ENCODE data around the gene MT4.

DNA sequence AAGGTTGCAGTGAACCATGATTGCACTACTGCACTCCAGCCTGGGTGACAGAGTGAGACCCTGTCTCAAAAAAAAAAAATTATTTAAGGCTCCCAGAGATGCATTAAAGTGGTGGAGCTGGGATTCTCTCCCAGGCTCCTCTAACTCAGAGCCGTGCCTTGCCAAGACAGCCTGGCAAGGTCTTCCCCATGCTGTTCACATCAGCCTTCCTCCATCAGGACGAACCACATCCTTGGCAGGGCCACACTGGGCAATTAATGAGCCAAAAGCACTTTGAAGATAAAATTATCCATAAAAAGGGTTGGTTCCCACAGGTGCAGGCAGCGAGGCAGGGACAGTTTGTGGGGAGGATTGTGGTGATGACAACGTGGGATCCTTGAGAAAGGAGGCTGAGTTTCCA, 25.2 kb upstream of the MT4 start:
- TF ChIP-seq, protein P1, sequence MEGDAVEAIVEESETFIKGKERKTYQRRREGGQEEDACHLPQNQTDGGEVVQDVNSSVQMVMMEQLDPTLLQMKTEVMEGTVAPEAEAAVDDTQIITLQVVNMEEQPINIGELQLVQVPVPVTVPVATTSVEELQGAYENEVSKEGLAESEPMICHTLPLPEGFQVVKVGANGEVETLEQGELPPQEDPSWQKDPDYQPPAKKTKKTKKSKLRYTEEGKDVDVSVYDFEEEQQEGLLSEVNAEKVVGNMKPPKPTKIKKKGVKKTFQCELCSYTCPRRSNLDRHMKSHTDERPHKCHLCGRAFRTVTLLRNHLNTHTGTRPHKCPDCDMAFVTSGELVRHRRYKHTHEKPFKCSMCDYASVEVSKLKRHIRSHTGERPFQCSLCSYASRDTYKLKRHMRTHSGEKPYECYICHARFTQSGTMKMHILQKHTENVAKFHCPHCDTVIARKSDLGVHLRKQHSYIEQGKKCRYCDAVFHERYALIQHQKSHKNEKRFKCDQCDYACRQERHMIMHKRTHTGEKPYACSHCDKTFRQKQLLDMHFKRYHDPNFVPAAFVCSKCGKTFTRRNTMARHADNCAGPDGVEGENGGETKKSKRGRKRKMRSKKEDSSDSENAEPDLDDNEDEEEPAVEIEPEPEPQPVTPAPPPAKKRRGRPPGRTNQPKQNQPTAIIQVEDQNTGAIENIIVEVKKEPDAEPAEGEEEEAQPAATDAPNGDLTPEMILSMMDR (IDR thresholded peaks at IDR 0.05): no peak
- no peak for TF ChIP-seq POLR2A (IDR thresholded peaks at IDR 0.05)

Measured in body of pancreas (tissue), 4 donors.